Measurements from ENCODE around the gene PYGB. TPM values are rescaled to one million over a fixed set of nuclear protein-coding genes. Genes with fewer than 3 reads are reported as not detected.

PYGB gene
- total and polyA plus RNA-seq, 2 donors: 27.4 to 52.6 TPM

Other genes starting within 250 kb of the PYGB start
- gene ACSS1, start 189.9 kb upstream of the PYGB start, total RNA-seq: 22.2 TPM
- gene ACSS1, start 189.9 kb upstream of the PYGB start, polyA plus RNA-seq: 27.8 TPM
- gene VSX1, start 165.9 kb upstream of the PYGB start, total RNA-seq: 0.09 TPM
- gene VSX1, start 165.9 kb upstream of the PYGB start, polyA plus RNA-seq: 0.21 TPM
- gene ENTPD6, start 52.4 kb upstream of the PYGB start, total RNA-seq: 29.2 TPM
- gene ENTPD6, start 52.4 kb upstream of the PYGB start, polyA plus RNA-seq: 71.0 TPM
- 16.5 TPM for gene ABHD12, start 142.8 kb downstream of the PYGB start, total RNA-seq
- gene ABHD12, start 142.8 kb downstream of the PYGB start, polyA plus RNA-seq: 28.8 TPM
- gene GINS1, start 159.6 kb downstream of the PYGB start, total RNA-seq: 15.7 TPM
- 1.8 TPM for gene GINS1, start 159.6 kb downstream of the PYGB start, polyA plus RNA-seq

All from thymus (tissue), 2 donors.